Mesothelial cell of epicardium (in vitro differentiated cells): ENCODE results near the gene NUP85. TPM values are rescaled to one million over a fixed set of nuclear protein-coding genes. Genes with fewer than 3 reads are reported as not detected.
A peak's percentile ranks its signal among the peaks of the same experiment; 100 is the strongest.
"Not testable (repeated sequence)": the region's sequence is repeated elsewhere in the genome, so short reads cannot be mapped to it uniquely, and the experiment has no call there.

Source experiments
- DNase-seq, 2 experiments: peaks; one replicate each; pipeline ENCODE4 v3.0.0; 2021; ENCODE audit warnings: low spot score in 2 of 2; ENCODE audit not compliant: unreplicated experiment in 2 of 2
- H3K27ac Mint-ChIP-seq: 2 replicates; pipeline ENCODE4 v1.8.0; 2021; ENCODE audit warnings: mixed read lengths
- H3K27me3 Mint-ChIP-seq: 2 replicates; pipeline ENCODE4 v1.8.0; 2021; ENCODE audit warnings: low read depth, mixed read lengths
- H3K36me3 Mint-ChIP-seq: 2 replicates; pipeline ENCODE4 v1.8.0; 2021; ENCODE audit warnings: mixed read lengths
- H3K4me1 Mint-ChIP-seq: 2 replicates; pipeline ENCODE4 v1.8.0; 2021; ENCODE audit warnings: mixed read lengths
- H3K4me3 Mint-ChIP-seq: 2 replicates; pipeline ENCODE4 v1.8.0; 2021; ENCODE audit warnings: mild to moderate bottlenecking, moderate library complexity, mixed read lengths
- H3K9me3 Mint-ChIP-seq: 2 replicates; pipeline ENCODE4 v1.8.0; 2021; ENCODE audit warnings: mixed read lengths
- total RNA-seq: library from RNA; stranded (reverse); gene quantifications from 3 replicates; pipeline ENCODE4 v1.2.1, GENCODE V29; 2021
- TF ChIP-seq, protein P1 (sequence below): fragments of 200-600 bp; sonication (generic); IDR thresholded peaks from one replicate; pipeline ENCODE4 v1.5.0; 2021; ENCODE audit warnings: antibody characterized with exemption; ENCODE audit not compliant: unreplicated experiment

NUP85 gene
- total RNA-seq, 1 donor from 2014 or later: 79.7 TPM

DNA sequence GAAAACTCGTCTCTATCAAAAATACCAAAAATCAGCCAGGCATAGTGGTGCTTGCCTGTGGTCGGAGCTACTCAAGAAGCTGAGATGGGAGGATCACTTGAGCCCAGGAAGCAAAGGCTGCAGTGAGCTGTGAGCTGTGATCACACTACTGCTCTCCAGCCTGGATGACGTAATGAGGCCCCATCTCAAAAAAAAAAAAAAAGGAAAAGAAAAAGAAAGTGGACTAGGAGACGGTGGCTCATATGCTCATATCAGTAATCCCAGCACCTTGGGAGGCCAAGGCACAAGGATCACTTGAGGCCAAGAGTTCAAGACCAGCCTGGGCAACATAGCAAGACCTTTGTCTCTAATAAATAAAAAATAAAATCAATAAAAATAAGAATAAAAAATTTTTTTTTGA lies 13.9 kb upstream of the NUP85 start:
- no peaks in the 10 kb centered on the region for H3K27me3 Mint-ChIP-seq
- DNase-seq: no peak
- H3K9me3 Mint-ChIP-seq: no peaks in the 10 kb centered on the region
- no peak overlapping the region for H3K4me3 Mint-ChIP-seq
- H3K36me3 Mint-ChIP-seq: no peaks in the 10 kb centered on the region
- TF ChIP-seq, protein P1, sequence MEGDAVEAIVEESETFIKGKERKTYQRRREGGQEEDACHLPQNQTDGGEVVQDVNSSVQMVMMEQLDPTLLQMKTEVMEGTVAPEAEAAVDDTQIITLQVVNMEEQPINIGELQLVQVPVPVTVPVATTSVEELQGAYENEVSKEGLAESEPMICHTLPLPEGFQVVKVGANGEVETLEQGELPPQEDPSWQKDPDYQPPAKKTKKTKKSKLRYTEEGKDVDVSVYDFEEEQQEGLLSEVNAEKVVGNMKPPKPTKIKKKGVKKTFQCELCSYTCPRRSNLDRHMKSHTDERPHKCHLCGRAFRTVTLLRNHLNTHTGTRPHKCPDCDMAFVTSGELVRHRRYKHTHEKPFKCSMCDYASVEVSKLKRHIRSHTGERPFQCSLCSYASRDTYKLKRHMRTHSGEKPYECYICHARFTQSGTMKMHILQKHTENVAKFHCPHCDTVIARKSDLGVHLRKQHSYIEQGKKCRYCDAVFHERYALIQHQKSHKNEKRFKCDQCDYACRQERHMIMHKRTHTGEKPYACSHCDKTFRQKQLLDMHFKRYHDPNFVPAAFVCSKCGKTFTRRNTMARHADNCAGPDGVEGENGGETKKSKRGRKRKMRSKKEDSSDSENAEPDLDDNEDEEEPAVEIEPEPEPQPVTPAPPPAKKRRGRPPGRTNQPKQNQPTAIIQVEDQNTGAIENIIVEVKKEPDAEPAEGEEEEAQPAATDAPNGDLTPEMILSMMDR: no peak
- H3K4me1 Mint-ChIP-seq: no peaks in the 10 kb centered on the region
- no peak overlapping the region for H3K27ac Mint-ChIP-seq

DNA sequence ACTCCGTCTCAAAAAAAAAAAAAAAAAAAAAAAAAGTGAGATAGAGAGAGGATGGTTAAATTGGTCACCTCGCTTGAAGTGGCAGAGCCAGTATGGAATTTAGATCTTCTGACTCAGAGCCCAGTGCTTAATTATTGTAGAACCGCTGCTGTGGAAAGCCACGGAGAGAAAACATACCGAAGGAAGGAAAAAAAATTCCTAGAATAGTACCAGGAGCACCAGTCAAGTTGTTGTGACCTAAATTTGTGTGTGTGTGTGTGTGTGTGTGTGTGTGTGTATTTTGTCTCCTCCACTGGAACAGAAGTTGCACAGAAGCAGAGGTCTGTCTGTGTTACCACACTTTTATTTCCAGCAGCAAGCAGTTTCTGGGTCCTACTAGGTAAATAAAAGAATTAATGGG lies 10.6 kb upstream of the NUP85 start:
- TF ChIP-seq, protein P1: no peak
- Mint-ChIP-seq H3K9me3 (no peaks in the 10 kb centered on the region), H3K27me3 (no peaks in the 10 kb centered on the region), H3K27ac (no peak overlapping the region), H3K4me1 (no peaks in the 10 kb centered on the region), H3K4me3 (no peak overlapping the region), H3K36me3 (no peaks in the 10 kb centered on the region)
- DNase-seq: no peak

DNA sequence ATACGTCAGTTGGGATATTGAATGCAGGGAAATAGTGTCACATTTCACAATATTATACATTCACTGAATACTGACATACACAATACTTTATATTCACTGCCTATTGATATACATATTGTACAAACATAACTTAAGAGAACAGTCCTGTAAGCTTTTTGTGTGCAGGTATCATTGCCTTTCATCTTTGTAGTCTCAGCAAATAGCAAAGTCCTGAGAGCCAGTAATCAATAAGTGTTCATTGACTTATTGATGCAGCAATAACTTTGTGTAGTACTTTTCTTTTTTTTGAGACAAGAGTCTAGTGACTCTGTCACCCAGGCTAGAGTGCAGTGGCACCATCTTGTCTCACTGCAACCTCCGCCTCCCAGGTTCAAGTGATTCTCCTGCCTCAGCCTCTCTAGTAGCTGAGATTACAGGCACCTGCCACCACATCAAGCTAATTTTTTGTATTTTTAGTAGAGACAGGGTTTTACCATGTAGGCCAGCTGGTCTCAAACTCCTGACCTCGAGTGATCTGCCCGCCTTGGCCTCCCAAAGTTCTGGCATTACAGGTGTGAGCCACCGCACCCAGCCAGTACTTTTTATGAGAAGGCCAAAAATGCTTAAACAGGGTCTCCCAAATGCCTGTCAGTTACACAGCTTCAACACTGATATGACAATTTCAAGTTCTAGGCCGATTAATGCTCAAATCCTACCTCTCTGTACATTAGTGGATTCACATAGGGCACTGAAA lies 5.4 kb upstream of the NUP85 start:
- no peaks in the 10 kb centered on the region for H3K4me1 Mint-ChIP-seq
- no peak overlapping the region for H3K27ac Mint-ChIP-seq
- H3K9me3 Mint-ChIP-seq: no peaks in the 10 kb centered on the region
- H3K27me3 Mint-ChIP-seq: no peaks in the 10 kb centered on the region
- no peak for DNase-seq
- no peaks in the 10 kb centered on the region for H3K36me3 Mint-ChIP-seq
- TF ChIP-seq, protein P1: no peak
- H3K4me3 Mint-ChIP-seq: no peak overlapping the region

DNA sequence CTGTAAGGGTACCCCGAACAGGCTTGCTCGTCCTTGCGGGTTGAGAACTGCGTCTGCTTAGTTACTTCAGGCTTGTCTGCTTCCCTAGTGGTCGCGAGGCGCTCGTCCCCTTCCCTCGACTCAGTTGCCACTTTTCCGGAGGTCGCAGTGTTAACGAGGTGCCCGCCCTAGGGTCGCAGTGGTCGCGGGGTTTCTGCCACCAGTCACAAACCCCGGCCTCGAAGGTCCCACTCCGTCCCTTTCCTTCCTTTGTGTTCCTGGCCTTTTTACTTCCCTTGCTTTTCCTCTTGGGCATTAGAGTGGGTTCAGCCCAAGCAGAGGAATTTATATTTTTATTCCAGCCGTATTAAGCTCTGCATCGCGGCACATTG lies 299 bp downstream of the NUP85 start:
- Mint-ChIP-seq H3K27me3 (no peaks in the 10 kb centered on the region), H3K27ac (peak overlapping the region; percentile 100), H3K9me3 (no peaks in the 10 kb centered on the region), H3K4me1 (peaks cover 12% of the 10 kb centered on the region), H3K4me3 (peak overlapping the region; percentile 96), H3K36me3 (peaks cover 9% of the 10 kb centered on the region)
- TF ChIP-seq, protein P1: no peak
- DNase-seq: no peak

DNA sequence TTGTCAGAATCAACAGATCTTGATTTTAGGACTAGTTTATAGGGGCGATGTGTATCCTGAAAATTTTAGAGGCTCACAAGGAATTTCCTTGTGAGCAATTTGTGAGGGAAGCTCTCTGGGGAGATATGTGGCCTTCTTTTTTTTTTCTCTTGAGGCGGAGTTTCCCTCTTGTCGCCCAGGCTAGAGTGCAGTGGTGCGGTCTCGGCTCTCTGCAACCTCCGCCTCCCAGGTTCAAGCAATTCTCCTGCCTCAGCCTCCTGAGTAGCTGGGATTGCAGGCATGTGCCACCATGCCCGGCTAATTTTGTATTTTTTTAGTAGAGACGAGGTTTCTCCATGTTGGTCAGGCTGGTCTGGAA lies 1.6 kb downstream of the NUP85 start:
- DNase-seq, H3K27me3 Mint-ChIP-seq, H3K27ac Mint-ChIP-seq, H3K9me3 Mint-ChIP-seq: not testable (repeated sequence)
- Mint-ChIP-seq H3K36me3 (peaks cover 13% of the 10 kb centered on the region), H3K4me1 (peaks cover 12% of the 10 kb centered on the region), H3K4me3 (peak overlapping the region; percentile 96)

DNA sequence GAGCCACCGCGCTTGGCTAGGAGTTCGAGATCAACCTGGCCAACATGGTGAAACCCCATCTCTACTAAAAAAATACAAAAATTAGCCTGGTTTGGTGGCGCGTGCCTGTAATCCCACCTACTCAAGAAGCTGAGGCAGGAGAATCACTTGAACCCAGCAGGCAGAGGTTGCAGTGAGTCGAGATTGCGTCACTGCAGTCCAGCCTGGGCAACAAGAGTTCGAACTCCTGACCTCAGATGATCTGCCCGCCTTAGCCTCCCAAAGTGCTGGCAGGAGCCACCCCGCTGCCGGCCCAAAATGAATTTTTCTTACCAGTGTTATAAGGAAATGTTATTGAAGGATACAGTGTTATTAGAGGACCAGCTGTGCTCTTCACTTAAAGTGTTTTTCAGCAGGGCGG lies 2.3 kb downstream of the NUP85 start:
- TF ChIP-seq, protein P1: no peak
- Mint-ChIP-seq H3K4me1 (peaks cover 12% of the 10 kb centered on the region), H3K4me3 (peak overlapping the region; percentile 38), H3K27ac (no peak overlapping the region), H3K27me3 (no peaks in the 10 kb centered on the region), H3K36me3 (peaks cover 13% of the 10 kb centered on the region), H3K9me3 (no peaks in the 10 kb centered on the region)
- DNase-seq: no peak
